ENCODE results near the gene KCNMB2.

KCNMB2 gene

DNA sequence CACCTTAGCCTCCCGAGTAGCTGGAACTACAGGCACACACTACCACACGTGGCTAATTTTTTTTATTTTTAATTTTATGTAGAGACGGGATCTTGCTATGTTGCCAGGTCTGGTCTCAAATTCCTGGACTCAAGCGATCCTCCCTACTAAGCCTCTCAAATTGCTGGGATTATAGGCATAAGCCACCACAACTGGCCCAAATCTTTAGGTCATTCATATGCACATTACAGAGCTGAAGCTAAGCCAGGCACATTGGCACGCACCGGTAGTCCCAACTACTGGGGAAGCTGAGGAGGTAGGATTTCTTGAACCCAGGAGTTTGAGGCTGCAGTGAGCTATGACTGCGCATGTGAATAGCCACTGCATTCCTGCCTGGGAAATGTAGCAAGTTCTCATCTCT, 269.5 kb downstream of the KCNMB2 start:
- TF ChIP-seq, protein P1, sequence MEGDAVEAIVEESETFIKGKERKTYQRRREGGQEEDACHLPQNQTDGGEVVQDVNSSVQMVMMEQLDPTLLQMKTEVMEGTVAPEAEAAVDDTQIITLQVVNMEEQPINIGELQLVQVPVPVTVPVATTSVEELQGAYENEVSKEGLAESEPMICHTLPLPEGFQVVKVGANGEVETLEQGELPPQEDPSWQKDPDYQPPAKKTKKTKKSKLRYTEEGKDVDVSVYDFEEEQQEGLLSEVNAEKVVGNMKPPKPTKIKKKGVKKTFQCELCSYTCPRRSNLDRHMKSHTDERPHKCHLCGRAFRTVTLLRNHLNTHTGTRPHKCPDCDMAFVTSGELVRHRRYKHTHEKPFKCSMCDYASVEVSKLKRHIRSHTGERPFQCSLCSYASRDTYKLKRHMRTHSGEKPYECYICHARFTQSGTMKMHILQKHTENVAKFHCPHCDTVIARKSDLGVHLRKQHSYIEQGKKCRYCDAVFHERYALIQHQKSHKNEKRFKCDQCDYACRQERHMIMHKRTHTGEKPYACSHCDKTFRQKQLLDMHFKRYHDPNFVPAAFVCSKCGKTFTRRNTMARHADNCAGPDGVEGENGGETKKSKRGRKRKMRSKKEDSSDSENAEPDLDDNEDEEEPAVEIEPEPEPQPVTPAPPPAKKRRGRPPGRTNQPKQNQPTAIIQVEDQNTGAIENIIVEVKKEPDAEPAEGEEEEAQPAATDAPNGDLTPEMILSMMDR (IDR thresholded peaks at IDR 0.05; ENCODE audit: control insufficient read depth, extremely low read depth, insufficient read depth) = no peak
- no peak for DNase-seq (ENCODE audit: low read depth)
- no peak overlapping the region for H3K4me3 ChIP-seq (ENCODE audit: low read depth, low read length)

DNA sequence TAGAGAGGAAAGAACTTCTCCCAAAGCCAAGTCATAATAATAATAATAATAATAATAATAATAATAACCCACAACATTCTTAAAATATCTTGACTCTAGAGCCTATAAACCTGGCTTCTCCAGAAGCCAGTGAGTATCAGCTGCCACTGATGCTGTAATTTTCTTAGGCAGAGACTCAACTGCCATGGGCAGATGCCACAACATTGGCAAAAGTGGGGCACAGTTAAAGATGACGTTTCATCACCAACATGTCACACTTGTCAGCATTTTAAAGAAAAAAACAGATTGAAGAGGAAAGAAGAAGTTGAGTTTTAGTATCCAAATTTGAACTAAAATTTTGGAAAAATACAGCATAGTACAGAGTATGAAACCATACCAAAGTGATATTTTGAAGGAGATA, 270.4 kb downstream of the KCNMB2 start:
- no peak for DNase-seq (ENCODE audit: low read depth)
- H3K4me3 ChIP-seq (ENCODE audit: low read depth, low read length) = no peak overlapping the region
- TF ChIP-seq, protein P1 (IDR thresholded peaks at IDR 0.05; ENCODE audit: control insufficient read depth, extremely low read depth, insufficient read depth) = no peak

DNA sequence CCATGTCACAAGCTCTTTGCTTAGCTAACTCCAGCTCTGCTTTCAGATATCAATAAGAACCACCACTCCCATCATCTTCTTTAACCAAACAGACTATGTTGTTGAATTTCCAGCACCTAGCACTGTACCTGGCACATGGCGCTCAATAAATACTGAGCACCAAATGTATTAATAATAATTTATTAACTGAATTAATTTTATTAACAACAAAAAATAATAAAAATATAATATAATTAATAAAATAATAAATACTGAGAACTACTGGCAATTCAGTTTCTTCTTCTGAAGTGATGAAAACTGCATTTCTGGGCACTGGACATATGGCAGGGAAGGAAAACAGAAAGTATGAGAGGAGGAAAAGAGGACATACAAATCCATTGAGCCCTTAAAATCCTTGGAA, 271.5 kb downstream of the KCNMB2 start:
- no peak for DNase-seq (ENCODE audit: low read depth)
- TF ChIP-seq, protein P1 (IDR thresholded peaks at IDR 0.05; ENCODE audit: control insufficient read depth, extremely low read depth, insufficient read depth) = no peak
- H3K4me3 ChIP-seq (ENCODE audit: low read depth, low read length) = no peak overlapping the region

DNA sequence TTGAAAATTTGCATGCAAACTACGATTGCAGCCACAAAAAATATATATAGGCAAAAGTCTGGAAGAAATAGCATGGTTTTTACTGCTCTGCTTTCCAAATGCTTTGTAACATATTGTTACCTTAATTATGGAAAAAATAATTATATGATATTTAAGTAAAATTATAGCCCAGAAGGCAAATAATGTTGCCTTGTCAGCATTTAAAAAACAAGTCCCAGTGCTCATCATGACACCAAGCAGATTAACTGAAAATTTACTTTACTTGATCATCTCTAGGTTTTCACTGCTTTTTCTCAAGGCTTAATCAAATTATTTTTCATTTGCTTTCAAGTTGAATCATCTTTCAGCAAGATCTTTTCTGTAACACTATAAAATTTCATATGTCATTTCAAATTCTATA, 272.5 kb downstream of the KCNMB2 start:
- no peak for DNase-seq (ENCODE audit: low read depth)
- TF ChIP-seq, protein P1 (IDR thresholded peaks at IDR 0.05; ENCODE audit: control insufficient read depth, extremely low read depth, insufficient read depth) = no peak
- no peak overlapping the region for H3K4me3 ChIP-seq (ENCODE audit: low read depth, low read length)

DNA sequence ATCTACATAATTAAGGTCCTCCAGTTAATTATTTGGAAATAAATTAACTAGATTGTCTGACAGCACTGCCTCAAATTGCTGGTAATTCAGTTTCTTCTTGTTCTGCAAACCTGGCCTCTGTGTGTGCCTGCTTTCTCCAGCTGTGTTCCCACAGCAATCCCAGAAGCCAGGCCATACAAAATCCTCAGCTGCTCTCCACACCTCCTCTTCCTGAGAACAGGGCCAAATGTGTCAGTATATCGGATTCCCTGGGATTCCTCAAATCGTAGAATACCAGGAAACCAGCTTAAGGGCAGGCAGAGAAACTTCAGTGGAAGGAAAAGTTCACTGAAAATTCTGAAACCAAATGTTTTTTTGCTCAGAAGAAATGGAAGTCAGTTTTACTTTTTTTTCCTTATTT, 273.9 kb downstream of the KCNMB2 start:
- H3K4me3 ChIP-seq (ENCODE audit: low read depth, low read length) = no peak overlapping the region
- DNase-seq (ENCODE audit: low read depth) = no peak
- TF ChIP-seq, protein P1 (IDR thresholded peaks at IDR 0.05; ENCODE audit: control insufficient read depth, extremely low read depth, insufficient read depth) = no peak

DNA sequence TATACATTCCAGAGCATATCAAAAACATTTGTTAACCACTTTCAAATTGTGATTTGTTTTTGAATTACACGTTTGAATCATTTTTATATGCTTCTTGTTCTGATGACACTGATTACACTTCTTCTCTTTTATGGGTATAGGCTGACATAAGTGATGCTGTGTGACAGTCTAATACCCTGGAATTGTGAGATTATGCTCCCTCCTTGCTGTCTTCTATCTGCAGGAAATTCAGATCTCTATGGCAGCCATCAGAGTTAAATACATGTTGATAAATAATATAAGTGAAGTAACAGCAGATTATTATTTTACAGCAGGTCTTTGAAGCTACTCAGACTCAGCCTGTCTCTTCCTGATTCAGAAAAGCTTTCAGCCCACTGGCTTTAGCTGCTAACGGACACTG, 286.5 kb downstream of the KCNMB2 start:
- DNase-seq (ENCODE audit: low read depth) = no peak
- TF ChIP-seq, protein P1 (IDR thresholded peaks at IDR 0.05; ENCODE audit: control insufficient read depth, extremely low read depth, insufficient read depth) = no peak
- no peak overlapping the region for H3K4me3 ChIP-seq (ENCODE audit: low read depth, low read length)

DNA sequence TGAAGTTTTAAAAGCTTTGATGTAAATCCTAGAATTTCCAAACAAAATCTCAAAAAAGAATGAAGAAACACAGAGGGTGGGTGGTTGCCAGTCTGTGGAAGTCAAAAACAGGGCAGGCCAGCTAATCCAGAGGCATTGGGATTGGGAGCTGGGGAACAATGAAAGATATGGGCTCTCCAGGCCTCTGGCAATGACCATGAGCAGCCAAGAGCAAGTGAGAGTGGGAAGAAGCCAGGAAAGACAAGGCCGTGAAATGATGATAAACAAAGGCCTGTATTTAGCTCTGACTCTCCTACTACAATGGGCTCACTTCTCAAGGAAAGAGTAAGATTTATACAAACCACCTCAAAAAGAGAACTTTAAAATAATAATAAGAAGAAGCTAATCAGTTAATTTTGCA, 286.9 kb downstream of the KCNMB2 start:
- TF ChIP-seq, protein P1 (IDR thresholded peaks at IDR 0.05; ENCODE audit: control insufficient read depth, extremely low read depth, insufficient read depth) = no peak
- no peak overlapping the region for H3K4me3 ChIP-seq (ENCODE audit: low read depth, low read length)
- no peak for DNase-seq (ENCODE audit: low read depth)
